GM12801 (cell line): ENCODE measurements around the gene CTNNBL1.

Source experiments
- CTCF ChIP-seq: IDR thresholded peaks from one replicate; pipeline ENCODE4 v1.5.1; 2011; ENCODE audit warnings: control low read depth; ENCODE audit not compliant: insufficient read length; ENCODE audit errors: extremely low read depth

The CTNNBL1 gene

GRCh38 chr20:37725855-37726254, 32.0 kb downstream of the CTNNBL1 start:
- no peak for TF ChIP-seq CTCF

DNA sequence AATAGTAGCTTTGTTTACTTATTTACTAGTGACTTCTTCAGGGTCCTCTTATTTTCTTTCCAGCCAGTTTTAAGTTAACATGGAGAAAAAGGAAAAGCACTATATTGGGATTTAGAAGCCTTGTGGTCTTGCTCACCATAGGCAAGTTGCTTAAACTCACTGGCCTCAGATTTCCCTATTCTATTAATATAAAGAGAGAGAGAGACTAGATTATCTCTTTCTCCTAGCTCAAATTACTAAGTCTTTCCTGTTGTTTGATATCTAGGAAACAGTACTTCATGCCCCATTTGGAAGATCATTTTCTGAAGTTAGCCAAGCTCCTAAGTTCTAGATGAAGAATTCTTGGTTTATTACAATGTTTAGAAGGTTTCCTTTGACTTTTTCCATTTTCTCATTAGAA, 32.5 kb downstream of the CTNNBL1 start:
- TF ChIP-seq CTCF, result no peak

DNA sequence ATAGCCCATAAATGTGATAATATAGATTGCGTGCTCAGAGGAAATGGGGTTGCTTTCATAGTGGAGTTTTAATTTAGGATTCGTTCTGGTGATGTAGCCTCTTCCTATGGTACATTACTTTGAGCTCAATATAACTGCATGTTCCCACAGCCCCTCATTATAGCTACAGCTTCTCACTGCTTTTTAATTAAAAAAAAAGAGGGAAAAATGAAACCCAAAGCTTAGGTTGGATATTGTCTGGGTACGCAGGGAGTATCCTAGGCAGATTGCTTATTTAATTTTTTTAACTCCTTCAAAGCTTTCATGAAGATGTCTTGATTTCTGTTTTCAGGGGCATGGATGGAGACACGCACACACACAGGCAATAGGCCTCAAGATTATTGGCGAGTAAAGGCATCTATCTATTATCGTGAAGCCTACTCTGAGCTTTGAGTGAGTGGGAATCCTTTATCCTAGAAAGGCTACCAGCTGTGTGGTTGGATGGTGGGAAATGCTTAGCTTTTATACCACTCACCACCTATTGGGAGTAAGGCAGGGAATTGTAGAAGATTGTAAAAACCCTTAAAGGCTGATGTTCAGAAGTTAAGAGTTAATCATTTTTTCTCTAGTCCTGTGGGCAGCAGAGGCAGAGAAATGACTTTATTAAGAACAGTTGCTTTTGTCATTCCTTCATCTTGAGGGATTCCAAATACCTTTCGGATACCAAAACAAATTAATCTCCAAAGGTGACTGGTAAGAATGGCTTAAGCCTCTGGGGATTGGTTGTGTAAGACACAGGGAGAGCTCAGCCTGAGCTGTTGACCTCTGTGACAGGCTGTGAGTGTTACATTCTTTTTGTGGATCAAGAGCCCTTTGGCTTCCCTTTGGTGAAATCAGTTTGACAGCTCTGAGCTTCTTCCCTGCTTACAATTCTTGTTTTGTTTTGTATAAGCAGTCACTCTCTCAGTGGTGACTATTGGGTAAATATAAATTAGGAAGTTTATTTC, 33.4 kb downstream of the CTNNBL1 start:
- TF ChIP-seq CTCF, result no peak

DNA sequence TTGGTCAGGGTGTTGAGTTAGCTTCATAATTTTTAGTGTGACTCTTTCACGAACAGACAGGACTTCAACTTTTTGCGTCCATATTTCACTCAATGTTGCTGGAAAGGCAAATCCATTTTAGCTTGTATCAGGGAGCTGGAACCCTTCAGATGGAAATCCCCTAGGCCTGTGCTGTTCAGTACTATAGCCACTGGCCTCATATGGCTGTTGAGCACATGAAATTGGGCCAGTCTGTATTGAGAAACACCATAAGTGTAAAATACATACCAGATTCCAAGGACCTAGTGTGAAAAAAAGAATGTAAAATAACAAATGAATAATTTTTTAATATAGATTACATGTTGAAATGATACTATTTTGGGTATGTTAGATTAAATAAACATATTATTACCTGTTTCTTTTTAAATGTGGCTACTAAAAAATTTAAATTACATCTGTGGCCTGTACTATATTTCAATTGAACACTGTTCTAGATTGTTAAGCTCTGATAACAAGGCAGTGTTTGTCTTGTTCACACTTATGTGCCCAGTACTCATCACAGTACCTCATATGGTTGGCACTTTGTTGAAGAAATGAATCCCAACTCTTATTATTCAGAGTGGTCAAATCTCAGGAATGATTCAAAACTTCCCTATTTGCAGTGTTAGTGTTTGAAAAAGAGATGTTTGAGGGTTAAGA, 34.3 kb downstream of the CTNNBL1 start:
- TF ChIP-seq CTCF, result no peak

DNA sequence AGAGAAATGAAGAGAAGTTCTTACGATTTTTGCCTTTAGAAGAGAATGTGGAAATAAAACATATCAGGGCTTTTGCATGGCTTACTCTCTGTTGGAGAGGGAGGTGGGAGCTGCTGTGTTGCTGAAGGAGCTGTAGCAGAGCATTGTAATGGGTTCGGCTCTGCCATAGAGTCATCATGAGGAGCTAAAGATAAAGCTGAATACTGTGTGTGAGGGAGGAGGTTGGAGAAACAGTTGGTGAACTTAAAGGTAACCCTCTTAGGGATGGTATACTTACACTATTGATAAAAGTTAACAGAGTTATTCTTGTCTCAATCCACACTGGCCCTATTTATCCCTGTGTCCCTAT, 34.8 kb downstream of the CTNNBL1 start:
- no peak for TF ChIP-seq CTCF

- no peak for TF ChIP-seq CTCF
Measured at GRCh38 chr20:37729452-37729851, 35.6 kb downstream of the CTNNBL1 start.

DNA sequence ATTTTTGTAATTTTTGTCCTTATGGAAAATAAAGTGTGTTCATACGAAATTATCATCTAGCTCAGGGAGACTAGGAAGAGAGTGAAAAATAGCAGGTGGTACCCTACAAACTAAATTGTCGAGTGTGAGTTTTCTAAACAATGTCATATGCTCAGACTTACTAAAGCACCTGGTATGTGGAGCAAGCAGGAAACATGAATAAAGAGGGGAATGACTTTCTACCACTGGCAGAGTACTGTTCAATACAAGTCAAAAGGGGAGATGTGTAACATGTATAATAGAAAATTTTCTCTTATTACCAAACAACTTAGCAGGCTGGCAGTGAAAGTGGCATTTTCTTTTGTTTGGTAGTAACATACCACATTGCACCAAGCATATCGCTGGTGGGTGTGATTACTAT, 36.1 kb downstream of the CTNNBL1 start:
- no peak for TF ChIP-seq CTCF
